NCI-H526 (cell line): ENCODE data around the gene FGD4.

ENCODE experiments used
- DNase-seq, 2 experiments: peaks; one replicate each; lab custom pipeline; 2025; lab: John Stamatoyannopoulos, UW

Gene FGD4

DNA sequence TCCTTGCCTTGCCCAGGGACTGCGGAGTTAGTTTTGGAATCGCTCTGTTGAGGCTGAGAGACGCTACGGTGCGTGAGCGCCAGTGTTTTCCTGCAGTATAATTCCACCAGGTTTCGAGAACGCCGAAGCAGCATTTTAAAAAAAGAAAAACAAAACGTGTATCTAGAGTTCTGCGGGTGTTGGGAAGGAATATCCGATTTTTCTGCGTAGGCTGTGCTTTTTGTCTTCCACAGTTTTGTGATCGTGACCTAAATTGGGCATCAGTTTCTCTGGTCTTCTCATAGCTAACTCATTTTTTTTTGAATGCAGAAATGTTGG, 280.5 kb downstream of the FGD4 start:
- no peak for DNase-seq

DNA sequence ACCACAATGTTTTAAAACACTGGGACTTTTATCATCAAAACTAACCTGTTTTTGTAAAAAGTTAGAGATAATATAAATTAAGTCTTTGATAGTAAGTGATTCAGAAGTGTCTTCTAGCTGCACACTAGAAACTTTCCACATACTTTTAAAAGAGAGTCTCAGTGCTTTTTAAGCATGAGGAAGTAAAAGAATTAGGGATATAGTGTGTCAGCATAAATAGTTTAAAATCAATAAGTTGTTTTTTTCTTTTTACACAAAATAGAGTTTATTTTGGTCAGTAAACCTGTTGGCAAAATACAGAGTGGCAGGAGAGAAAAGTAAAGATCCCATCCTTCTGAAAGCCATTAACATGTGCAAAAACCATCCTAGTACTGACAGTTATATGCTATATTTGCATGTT, 281.4 kb downstream of the FGD4 start:
- no peak for DNase-seq

DNA sequence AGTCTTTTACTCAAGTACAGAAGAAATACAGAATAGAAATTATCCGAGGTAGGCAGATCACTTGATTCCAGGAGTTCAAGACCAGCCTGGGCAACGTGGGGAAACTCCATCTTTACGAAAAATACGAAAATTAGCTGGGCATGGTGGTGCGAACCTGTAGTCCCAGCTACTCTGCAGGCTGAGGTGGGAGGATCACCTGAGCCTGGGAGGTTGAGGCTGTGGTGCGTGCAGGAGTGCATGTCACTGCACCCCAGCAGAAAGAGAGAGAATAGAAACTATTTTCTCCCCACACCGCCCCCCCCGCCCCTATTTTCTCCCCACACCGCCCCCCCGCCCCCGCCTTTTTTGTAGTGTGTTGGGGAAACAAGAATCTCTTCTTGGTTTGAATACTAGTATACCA, 281.9 kb downstream of the FGD4 start:
- DNase-seq = no peak

DNA sequence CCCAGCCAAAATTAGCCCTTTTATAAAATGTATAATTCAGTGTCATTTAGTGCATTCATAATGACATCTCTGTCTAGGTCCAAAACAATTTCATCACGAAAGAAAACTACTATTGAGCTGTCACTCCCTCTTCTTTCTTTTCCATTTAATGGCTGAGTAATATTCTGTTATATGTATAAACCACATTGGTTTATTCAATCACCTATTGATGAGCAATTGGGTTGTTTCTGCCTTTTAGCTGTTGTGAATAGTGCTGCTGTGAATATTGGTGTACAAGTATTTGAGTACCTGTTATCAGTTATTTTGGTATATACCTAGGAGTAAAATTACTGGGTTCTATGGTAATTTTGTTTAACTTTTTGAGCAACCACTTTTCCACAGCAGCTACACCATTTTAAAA, 287.0 kb downstream of the FGD4 start:
- no peak for DNase-seq

DNA sequence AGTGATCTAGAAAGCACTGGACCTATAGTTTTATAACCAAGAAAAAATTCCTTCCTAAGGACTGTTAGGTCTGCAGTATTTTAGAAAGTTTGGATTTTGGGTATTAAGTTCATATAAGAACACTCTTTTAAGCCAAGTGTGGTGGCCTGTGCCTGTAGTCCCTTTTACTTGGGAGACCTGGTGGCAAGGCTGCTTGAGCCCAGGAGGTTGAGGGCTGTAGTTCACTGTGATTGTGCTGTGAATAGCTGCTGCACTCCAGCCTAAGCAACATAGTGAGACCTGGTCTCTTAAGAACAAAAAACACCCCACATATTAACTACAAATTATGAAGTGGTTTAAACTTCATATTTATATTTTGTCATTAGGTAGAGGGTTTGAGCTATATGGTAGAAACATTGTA, 289.4 kb downstream of the FGD4 start:
- no peak for DNase-seq

DNA sequence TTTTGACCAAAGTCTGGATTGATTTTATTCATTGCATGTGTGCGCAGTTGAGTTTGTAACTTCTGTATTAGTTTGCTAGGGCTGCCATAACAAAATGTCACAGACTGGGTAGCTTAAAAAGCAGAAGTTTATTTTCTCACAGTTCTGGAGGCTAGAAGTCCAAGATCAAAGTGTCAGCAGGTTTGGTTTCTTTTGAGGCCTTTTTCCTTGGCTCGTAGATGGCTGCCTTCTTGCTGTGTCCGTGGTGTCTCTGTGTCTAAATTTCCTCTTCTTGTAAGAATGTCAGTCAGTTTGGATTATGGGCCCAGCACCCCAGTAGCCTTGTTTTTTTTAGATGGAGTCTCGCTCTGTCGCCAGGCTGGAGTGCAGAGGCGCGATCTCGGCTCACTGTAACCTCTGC, 291.6 kb downstream of the FGD4 start:
- DNase-seq = no peak

DNA sequence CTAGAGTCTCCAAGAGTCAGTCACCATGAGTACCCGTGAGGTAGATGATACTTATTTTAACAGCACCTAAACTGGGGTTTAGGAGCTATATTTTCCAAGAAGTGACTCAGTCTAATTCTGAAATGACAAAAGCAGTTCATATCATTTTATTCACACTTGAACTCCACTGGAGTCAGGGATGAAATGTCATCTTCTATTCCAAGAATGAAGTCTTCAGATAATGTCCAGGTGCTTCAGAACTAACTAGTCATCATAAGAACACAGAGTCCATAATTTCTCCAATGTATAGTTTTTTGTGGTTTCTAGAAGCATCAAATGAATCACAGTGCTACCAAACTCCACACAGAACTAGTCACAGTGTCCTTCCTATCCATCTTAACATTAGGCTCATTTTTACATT, 293.0 kb downstream of the FGD4 start:
- DNase-seq = no peak

DNA sequence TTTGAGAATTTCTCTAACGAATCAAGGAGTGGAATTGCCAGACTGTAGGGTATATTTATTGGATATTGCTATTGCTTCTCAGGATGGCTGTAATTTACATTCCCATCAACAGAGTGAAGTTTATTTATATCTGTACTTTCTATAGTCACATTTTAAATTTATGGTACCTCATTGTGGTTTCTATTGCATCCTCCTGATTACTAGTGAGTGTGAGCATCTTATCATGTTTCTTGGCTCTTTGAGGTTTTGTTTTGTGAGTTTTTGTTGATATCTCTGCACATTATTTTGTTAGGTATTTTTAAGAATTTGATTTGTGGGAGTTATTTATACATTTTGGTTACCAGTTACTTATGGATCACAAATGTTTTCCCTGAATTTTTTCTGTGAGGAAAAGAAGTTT, 293.7 kb downstream of the FGD4 start:
- DNase-seq = no peak
